HEK293 (cell line): ENCODE data around the gene BAZ2B.

Source experiments
- BCL11A ChIP-seq: fragments of 450-650 bp; formaldehyde crosslinking; IDR thresholded peaks from 2 replicates; pipeline ENCODE4 v1.5.1; 2016; ENCODE audit warnings: low read depth, missing biosample characterization, missing genetic modification characterization
- KLF1 ChIP-seq: fragments of 450-650 bp; formaldehyde crosslinking; IDR thresholded peaks from 2 replicates; pipeline ENCODE4 v1.5.1; 2016; ENCODE audit warnings: missing biosample characterization, missing genetic modification characterization
- MYNN ChIP-seq: fragments of 450-650 bp; formaldehyde crosslinking; IDR thresholded peaks from 2 replicates; pipeline ENCODE4 v1.5.1; 2016; ENCODE audit warnings: missing biosample characterization, missing genetic modification characterization, borderline replicate concordance
- ZBTB17 ChIP-seq: fragments of 450-650 bp; formaldehyde crosslinking; IDR thresholded peaks from 2 replicates; pipeline ENCODE4 v1.5.1; 2016; ENCODE audit warnings: missing biosample characterization, missing genetic modification characterization
- ZFP37 ChIP-seq: fragments of 450-650 bp; formaldehyde crosslinking; IDR thresholded peaks from 2 replicates; pipeline ENCODE4 v1.5.1; 2016; ENCODE audit warnings: missing biosample characterization, missing genetic modification characterization
- ZNF221 ChIP-seq: fragments of 450-650 bp; formaldehyde crosslinking; IDR thresholded peaks from 2 replicates; pipeline ENCODE4 v1.5.1; 2017; ENCODE audit warnings: missing biosample characterization, missing genetic modification characterization, borderline replicate concordance
- ZNF404 ChIP-seq: fragments of 450-650 bp; formaldehyde crosslinking; IDR thresholded peaks from 2 replicates; pipeline ENCODE4 v1.5.1; 2017; ENCODE audit warnings: missing biosample characterization, missing genetic modification characterization
- ZNF530 ChIP-seq: fragments of 450-650 bp; formaldehyde crosslinking; IDR thresholded peaks from 2 replicates; pipeline ENCODE4 v1.5.1; 2016; ENCODE audit warnings: low read depth, missing biosample characterization, missing genetic modification characterization
- ZNF747 ChIP-seq: fragments of 450-650 bp; formaldehyde crosslinking; IDR thresholded peaks from 2 replicates; pipeline ENCODE4 v1.5.1; 2016; ENCODE audit warnings: missing biosample characterization, missing genetic modification characterization
- TF ChIP-seq, protein P1 (sequence below): fragments of 450-650 bp; IDR thresholded peaks from 2 replicates; pipeline ENCODE4 v1.5.1; 2018; ENCODE audit warnings: missing biosample characterization, missing genetic modification characterization
- TF ChIP-seq, protein P2 (sequence below): fragments of 450-650 bp; formaldehyde crosslinking; IDR thresholded peaks from 2 replicates; pipeline ENCODE4 v1.5.1; 2016; ENCODE audit warnings: missing biosample characterization, missing genetic modification characterization

- TF ChIP-seq ZNF747 (tag by site-specific recombination) (no peak), ZNF530 (tag by site-specific recombination) (no peak), ZFP37 (tag by site-specific recombination) (no peak), MYNN (tag by site-specific recombination) (no peak), BCL11A (tag by site-specific recombination) (no peak), ZNF404 (tag by site-specific recombination) (no peak), KLF1 (no peak), ZBTB17 (tag by site-specific recombination) (no peak), ZNF221 (no peak)
- TF ChIP-seq, protein P1, sequence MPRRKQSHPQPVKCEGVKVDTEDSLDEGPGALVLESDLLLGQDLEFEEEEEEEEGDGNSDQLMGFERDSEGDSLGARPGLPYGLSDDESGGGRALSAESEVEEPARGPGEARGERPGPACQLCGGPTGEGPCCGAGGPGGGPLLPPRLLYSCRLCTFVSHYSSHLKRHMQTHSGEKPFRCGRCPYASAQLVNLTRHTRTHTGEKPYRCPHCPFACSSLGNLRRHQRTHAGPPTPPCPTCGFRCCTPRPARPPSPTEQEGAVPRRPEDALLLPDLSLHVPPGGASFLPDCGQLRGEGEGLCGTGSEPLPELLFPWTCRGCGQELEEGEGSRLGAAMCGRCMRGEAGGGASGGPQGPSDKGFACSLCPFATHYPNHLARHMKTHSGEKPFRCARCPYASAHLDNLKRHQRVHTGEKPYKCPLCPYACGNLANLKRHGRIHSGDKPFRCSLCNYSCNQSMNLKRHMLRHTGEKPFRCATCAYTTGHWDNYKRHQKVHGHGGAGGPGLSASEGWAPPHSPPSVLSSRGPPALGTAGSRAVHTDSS: no peak
- TF ChIP-seq, protein P2, sequence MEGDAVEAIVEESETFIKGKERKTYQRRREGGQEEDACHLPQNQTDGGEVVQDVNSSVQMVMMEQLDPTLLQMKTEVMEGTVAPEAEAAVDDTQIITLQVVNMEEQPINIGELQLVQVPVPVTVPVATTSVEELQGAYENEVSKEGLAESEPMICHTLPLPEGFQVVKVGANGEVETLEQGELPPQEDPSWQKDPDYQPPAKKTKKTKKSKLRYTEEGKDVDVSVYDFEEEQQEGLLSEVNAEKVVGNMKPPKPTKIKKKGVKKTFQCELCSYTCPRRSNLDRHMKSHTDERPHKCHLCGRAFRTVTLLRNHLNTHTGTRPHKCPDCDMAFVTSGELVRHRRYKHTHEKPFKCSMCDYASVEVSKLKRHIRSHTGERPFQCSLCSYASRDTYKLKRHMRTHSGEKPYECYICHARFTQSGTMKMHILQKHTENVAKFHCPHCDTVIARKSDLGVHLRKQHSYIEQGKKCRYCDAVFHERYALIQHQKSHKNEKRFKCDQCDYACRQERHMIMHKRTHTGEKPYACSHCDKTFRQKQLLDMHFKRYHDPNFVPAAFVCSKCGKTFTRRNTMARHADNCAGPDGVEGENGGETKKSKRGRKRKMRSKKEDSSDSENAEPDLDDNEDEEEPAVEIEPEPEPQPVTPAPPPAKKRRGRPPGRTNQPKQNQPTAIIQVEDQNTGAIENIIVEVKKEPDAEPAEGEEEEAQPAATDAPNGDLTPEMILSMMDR (tag by site-specific recombination): no peak
Measured at GRCh38 chr2:159462201-159462785, 154.1 kb downstream of the BAZ2B start.
